Testis (tissue), 3 donors: ENCODE measurements around the gene CDC42EP1. TPM values are rescaled to one million over a fixed set of nuclear protein-coding genes. Genes with fewer than 3 reads are reported as not detected.

ENCODE experiments used
- DNase-seq: peaks from one replicate; pipeline ENCODE4 v3.0.0-alpha.2; 2019
- H3K27ac ChIP-seq, 2 donors: fragments of 200-600 bp; sonication (generic); one replicate each; pipeline ENCODE4 v1.5.1; 2019
- H3K27me3 ChIP-seq: fragments of 200-600 bp; sonication (generic); one replicate; pipeline ENCODE4 v1.5.1; 2019
- H3K36me3 ChIP-seq: fragments of 200-600 bp; sonication (generic); one replicate; pipeline ENCODE4 v1.5.1; 2017; ENCODE audit warnings: low read depth; ENCODE audit errors: missing control alignments
- H3K4me1 ChIP-seq: fragments of 200-600 bp; sonication (generic); one replicate; pipeline ENCODE4 v1.5.1; 2019
- H3K4me3 ChIP-seq, 2 donors: fragments of 200-600 bp; sonication (generic); one replicate each; pipeline ENCODE4 v1.5.1; 2017 to 2019
- H3K9me3 ChIP-seq: fragments of 200-600 bp; sonication (generic); one replicate; pipeline ENCODE4 v1.5.1; 2017
- CTCF ChIP-seq, 3 experiments: fragments of 450-650 bp in 2 of 3; fragments of 200-600 bp in 1 of 3; sonication (generic) in 1 of 3; IDR thresholded peaks; one replicate each; pipeline ENCODE4 v1.5.1; 2016 to 2019; ENCODE audit warnings: antibody characterized with exemption in 3 of 3, mild to moderate bottlenecking in 2 of 3, moderate library complexity in 1 of 3
- POLR2A ChIP-seq: fragments of 450-650 bp; IDR thresholded peaks from one replicate; pipeline ENCODE4 v1.6.1; 2017; ENCODE audit warnings: antibody characterized with exemption, mild to moderate bottlenecking, moderate library complexity
- WGBS, 2 donors: methylation state at CpG; one replicate each; pipeline ENCODE4 v1.1.5; 2018; 5-methylcytosine and 5-hydroxymethylcytosine counted together
- intact Hi-C: fragments of 100-400 bp; cut with DNase I; formaldehyde crosslinking; loops from one replicate; pipeline ENCODE4 v1.15.1; 2023; ENCODE audit warnings: low total_unique reads
- polyA plus RNA-seq: library from polyadenylated mRNA; stranded (reverse); fragments of 350-450 nt; fragmentation: Illumina TruSeq; extraction: RNeasy Lipid Tissue Mini Kit (QIAGEN cat#74804); gene quantifications from one replicate; pipeline ENCODE4 v1.2.3, GENCODE V29; 2014; ENCODE audit warnings: low read depth, low replicate concordance; ENCODE audit not compliant: insufficient read depth
- total RNA-seq, 2 donors: library from RNA; depleted of rRNA; stranded (reverse); fragments of >200 nt; gene quantifications; one replicate each; pipeline ENCODE4 v1.2.3, GENCODE V29; 2016

The CDC42EP1 gene
- total and polyA plus RNA-seq, 3 donors from 2014 or later: 49.0 to 87.4 (median 73.9) TPM

- no peaks in the 10 kb centered on the region for H3K27me3 ChIP-seq
- no peak overlapping the region for H3K27ac ChIP-seq
- no peak overlapping the region for H3K4me3 ChIP-seq
- WGBS, 2 donors: 95 to 96% methylated on average over 7 of the region's 7 CpGs
- TF ChIP-seq POLR2A (no peak), CTCF (IDR thresholded peaks at IDR 0.05) (no peak)
- H3K36me3 ChIP-seq: no peaks in the 10 kb centered on the region
- DNase-seq: no peak
- peaks cover 29% of the 10 kb centered on the region for H3K4me1 ChIP-seq
- no peaks in the 10 kb centered on the region for H3K9me3 ChIP-seq
- intact Hi-C loops: no loop called here
These were observed 17.3 kb upstream of the CDC42EP1 start for GRCh38 chr22:37542959-37543358.

DNA sequence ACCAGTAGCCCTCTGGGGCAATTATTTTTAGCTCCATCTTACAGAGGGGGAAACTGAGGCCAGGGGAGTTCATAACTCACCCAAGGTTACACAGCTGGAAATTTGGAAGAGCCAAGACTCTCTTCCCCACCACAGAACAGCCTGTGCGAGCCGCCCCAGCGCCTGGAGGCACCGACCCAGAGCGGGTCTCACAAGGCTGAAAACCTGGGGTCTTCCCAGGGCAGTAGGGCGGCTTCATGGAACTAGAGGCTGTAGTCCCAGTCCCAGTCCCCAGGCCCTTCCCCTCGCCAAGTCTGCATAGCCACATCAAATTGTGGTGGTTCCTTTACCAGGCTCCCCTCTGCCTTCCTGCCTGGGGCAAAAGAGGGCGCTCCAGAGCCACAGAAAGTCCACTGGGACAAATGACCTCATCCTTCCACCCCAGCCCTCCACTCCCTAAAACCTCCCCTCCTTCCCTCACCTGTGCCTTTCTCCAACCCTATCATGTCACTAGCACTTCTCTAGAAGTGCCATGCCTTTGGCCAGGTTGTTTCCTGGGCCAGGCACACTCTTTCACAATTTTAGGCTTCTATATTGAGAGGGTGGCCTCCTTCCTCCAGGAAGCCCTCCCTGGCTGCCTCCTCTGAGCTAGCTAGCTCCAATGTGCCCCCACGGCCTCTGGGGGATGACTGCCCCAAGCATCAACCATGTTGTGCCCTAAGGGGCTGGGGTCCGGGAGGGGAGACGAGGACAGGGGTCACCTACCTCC lies 15.2 kb upstream of the CDC42EP1 start:
- no peak overlapping the region for H3K4me3 ChIP-seq
- H3K4me1 ChIP-seq: peaks cover 35% of the 10 kb centered on the region
- no peaks in the 10 kb centered on the region for H3K27me3 ChIP-seq
- peak; percentile 73 for DNase-seq
- intact Hi-C loops: no loop called here
- no peaks in the 10 kb centered on the region for H3K9me3 ChIP-seq
- H3K36me3 ChIP-seq: no peaks in the 10 kb centered on the region
- H3K27ac ChIP-seq: peak overlapping the region; percentile 80 to 88
- TF ChIP-seq CTCF (IDR thresholded peaks at IDR 0.05) (peak; percentile 39 to 56 (median 46)), POLR2A (no peak)
- WGBS, 2 donors: 52 to 63% methylated on average over 11 of the region's 11 CpGs

DNA sequence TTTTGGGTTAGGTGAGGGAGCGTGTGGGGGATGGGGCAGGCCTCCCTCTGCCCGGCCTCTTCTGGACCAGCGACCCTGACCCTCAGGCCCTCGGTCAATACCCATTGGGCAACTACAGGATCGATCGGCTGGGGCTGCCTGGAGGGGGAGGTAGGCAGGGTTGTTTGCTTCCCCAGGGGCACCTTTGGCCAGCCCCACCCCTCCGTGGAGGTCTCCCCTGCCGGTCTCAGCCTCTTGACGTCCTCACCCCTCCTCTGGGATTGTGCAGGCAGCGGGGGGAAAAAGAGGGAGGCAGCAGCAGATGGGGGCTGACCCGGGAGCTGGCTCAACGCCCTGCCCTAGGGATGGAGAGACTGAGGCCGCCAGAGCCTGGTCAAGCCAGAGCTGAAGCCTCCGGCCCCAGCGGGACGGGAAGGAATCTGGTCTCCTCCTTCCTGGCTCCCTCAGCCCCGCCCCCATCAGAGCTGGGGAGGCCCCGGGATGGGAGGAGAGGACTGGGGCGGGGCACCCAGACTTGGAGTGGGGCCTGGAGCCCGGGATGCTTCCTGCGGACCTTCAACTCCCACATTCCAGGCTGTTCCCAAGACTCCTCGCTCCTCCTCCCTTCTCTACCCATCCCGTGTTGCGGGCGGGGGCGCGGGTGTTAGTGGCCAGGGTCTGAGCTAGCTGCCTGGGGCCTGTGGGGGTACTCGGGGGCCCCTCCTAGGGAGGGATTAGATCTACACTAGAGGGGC lies 14.4 kb upstream of the CDC42EP1 start:
- intact Hi-C loops: no loop called here
- H3K36me3 ChIP-seq: no peaks in the 10 kb centered on the region
- no peak overlapping the region for H3K4me3 ChIP-seq
- 9 to 20% methylated on average over 19 to 25 of the region's 28 CpGs for WGBS, 2 donors
- no peaks in the 10 kb centered on the region for H3K9me3 ChIP-seq
- peaks cover 35% of the 10 kb centered on the region for H3K4me1 ChIP-seq
- H3K27ac ChIP-seq: peak overlapping the region; percentile 80 to 88
- DNase-seq: peak; percentile 93
- no peak for TF ChIP-seq POLR2A
- TF ChIP-seq CTCF (IDR thresholded peaks at IDR 0.05): no peak
- no peaks in the 10 kb centered on the region for H3K27me3 ChIP-seq

DNA sequence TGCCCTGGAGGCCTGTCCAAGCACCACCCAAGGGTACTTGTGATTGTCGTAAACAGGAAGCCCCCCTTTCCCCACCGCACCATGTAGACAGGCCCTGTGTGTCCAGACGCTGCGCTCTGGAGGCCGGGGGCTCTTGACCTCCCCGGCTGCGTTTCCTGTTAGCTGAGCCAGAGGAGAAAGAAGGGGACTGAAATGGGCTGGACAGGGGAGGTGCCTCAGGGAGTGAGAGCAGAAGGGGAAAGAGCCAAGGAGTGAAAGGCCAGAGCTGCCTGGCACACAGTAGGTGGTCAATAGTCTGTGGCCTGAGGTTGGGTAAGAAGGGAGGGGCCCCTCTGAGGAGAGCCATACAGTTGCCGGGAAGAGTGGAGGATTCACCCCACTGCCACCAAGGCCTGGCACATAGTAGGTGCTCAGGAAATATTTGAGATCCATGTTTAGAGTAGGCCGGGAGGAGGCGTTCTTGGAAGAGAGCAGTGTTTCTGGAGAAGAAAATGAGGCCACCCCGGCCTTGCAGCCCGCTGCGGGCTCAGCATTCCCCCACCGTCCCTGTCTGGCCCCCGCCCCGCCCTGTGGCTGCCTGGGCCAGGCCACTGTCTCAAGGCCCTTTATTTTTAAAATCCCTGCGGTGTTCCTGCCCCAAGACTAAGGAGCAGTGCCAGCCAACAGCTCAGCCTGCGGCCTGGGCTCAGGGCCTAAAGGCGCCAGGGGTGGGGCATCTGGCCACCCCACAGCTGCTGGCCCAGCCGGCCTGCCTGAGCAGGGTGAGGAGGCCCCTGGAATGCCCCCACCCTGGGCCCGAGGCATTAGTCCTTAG lies 13.6 kb upstream of the CDC42EP1 start:
- H3K36me3 ChIP-seq: no peaks in the 10 kb centered on the region
- H3K4me1 ChIP-seq: peaks cover 35% of the 10 kb centered on the region
- 29 to 36% methylated on average over 15 to 21 of the region's 21 CpGs for WGBS, 2 donors
- no peak overlapping the region for H3K4me3 ChIP-seq
- H3K27me3 ChIP-seq: no peaks in the 10 kb centered on the region
- intact Hi-C loops: no loop called here
- TF ChIP-seq CTCF (IDR thresholded peaks at IDR 0.05) (no peak), POLR2A (no peak)
- H3K9me3 ChIP-seq: no peaks in the 10 kb centered on the region
- peak; percentile 73 for DNase-seq
- peak overlapping the region; percentile 80 to 88 for H3K27ac ChIP-seq
